Measurements from ENCODE around the gene OR2H1. TPM values are rescaled to one million over a fixed set of nuclear protein-coding genes. Genes with fewer than 3 reads are reported as not detected.

The OR2H1 gene
- total RNA-seq, 4 donors from 2014 or later, result not detected

DNA sequence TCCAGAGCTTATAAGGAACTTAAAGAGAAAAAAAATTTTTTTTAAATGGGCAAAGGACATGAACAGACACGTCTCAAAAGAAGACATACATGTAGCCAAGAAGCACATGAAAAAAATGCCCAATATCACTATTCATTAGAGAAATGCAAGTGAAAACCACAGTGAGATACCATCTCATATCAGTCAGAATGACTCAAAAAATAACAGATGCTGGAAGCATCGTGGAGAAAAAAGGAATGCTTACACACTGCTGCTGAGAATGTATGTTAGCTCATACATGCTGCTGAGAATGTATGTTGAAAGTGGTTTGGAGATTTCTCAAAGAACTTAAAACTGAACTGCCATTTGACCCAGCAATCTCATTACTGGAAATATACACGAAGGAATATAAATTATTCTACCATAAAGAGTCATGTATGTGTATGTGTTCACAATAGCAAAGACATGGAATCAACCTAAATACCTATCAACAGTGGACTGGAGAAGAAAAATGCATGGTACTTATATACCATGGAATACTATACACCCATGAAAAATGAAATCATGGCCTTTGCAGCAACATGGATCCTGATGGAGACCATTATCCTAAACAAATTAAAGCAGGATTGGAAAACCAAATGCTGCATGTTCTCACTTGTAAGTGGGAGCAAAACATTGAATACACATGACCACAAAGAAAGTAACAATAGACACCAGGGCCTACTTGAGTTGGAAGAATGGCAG is 5.3 kb upstream of the OR2H1 start:
- 72 to 84% methylated on average over 3 of the region's 3 CpGs for WGBS, 2 donors
- Histone ChIP-seq H3K4me1 (no peaks in the 10 kb centered on the region), H3K36me3 (no peaks in the 10 kb centered on the region), H3K4me3 (replicated peaks in 1 of 3) (no peak overlapping the region), H3K27me3 (no peaks in the 10 kb centered on the region), H3K9me3 (no peaks in the 10 kb centered on the region), H3K27ac (no peak overlapping the region)
- TF ChIP-seq POLR2A (IDR thresholded peaks at IDR 0.05), result no peak
- TF ChIP-seq, protein P1, sequence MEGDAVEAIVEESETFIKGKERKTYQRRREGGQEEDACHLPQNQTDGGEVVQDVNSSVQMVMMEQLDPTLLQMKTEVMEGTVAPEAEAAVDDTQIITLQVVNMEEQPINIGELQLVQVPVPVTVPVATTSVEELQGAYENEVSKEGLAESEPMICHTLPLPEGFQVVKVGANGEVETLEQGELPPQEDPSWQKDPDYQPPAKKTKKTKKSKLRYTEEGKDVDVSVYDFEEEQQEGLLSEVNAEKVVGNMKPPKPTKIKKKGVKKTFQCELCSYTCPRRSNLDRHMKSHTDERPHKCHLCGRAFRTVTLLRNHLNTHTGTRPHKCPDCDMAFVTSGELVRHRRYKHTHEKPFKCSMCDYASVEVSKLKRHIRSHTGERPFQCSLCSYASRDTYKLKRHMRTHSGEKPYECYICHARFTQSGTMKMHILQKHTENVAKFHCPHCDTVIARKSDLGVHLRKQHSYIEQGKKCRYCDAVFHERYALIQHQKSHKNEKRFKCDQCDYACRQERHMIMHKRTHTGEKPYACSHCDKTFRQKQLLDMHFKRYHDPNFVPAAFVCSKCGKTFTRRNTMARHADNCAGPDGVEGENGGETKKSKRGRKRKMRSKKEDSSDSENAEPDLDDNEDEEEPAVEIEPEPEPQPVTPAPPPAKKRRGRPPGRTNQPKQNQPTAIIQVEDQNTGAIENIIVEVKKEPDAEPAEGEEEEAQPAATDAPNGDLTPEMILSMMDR (IDR thresholded peaks at IDR 0.05), result no peak
- DNase-seq, result no peak
- intact Hi-C loops (cut with DNase I), result no loop called here

DNA sequence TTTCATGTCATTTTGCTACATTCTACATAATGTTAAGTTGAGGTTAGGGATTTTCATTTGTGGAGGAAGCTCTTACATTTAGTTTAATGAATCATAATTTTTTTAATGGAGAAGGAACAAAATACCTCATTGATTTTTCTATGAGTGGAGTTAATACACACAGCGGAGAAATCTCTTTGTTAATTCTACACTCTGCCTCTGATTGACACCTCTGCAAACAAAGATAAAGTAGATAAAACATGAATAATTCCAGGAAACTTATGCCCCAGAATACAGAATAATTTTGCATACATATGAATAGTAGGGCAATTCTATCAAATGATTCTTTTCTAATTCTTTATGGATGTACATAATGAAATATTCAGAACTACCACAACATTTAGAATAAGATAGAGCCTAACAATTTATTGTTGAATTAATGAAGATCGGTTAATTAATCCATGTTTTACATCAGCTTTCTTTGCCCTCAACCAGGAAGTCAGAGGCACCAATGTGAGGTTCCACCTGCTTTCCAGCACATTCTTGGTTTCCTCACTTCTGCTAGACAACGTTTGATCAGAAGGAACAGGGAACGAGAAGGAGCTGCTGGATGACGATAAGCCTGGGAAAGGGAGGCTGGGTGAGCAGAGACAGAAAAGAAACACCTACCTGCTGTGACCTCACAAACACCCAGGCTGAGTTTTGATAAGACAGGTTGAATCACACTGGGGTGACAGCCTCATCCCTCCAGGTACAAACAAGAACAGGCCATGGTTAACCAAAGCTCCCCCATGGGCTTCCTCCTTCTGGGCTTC is 4.3 kb downstream of the OR2H1 start:
- no peak for DNase-seq
- no peak for TF ChIP-seq POLR2A (IDR thresholded peaks at IDR 0.05)
- TF ChIP-seq, protein P1 (IDR thresholded peaks at IDR 0.05), result no peak
- intact Hi-C loops (cut with DNase I), result no loop called here
- no peaks in the 10 kb centered on the region for H3K27me3 ChIP-seq
- no peaks in the 10 kb centered on the region for H3K36me3 ChIP-seq
- 72 to 82% methylated on average over 5 of the region's 5 CpGs for WGBS, 2 donors
- H3K4me3 ChIP-seq (replicated peaks in 1 of 3), result no peak overlapping the region
- H3K4me1 ChIP-seq, result no peaks in the 10 kb centered on the region
- no peaks in the 10 kb centered on the region for H3K9me3 ChIP-seq
- no peak overlapping the region for H3K27ac ChIP-seq

DNA sequence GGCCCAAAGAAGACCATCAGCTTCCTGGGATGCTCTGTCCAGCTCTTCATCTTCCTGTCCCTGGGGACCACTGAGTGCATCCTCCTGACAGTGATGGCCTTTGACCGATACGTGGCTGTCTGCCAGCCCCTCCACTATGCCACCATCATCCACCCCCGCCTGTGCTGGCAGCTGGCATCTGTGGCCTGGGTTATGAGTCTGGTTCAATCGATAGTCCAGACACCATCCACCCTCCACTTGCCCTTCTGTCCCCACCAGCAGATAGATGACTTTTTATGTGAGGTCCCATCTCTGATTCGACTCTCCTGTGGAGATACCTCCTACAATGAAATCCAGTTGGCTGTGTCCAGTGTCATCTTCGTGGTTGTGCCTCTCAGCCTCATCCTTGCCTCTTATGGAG is 5.1 kb downstream of the OR2H1 start:
- TF ChIP-seq, protein P1 (IDR thresholded peaks at IDR 0.05), result no peak
- TF ChIP-seq POLR2A (IDR thresholded peaks at IDR 0.05), result no peak
- Histone ChIP-seq H3K27me3 (no peaks in the 10 kb centered on the region), H3K9me3 (no peaks in the 10 kb centered on the region), H3K4me3 (replicated peaks in 1 of 3) (no peak overlapping the region), H3K27ac (no peak overlapping the region), H3K36me3 (no peaks in the 10 kb centered on the region), H3K4me1 (no peaks in the 10 kb centered on the region)
- DNase-seq, result no peak
- 82 to 90% methylated on average over 6 of the region's 6 CpGs for WGBS, 2 donors
- intact Hi-C loops (cut with DNase I), result no loop called here

DNA sequence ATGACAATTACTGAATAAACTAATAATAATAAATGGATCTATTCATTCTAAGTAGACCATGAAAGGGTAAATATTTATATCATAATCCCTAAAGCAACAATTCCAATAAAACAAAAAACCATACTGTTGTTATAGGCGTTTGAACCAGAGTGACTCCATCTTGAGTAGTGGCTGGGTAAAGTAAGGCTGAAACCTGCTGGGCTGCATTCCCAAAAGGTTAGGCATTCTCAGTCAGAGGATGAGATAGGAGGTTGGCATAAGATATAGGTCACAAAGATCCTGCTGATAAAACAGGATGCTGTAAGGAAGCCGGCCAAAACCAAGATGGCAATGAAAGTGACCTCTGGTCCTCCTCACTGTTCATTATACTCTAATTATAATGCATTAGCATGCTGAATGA is 8.3 kb downstream of the OR2H1 start:
- Histone ChIP-seq H3K4me3 (replicated peaks in 1 of 3) (no peak overlapping the region), H3K36me3 (no peaks in the 10 kb centered on the region), H3K4me1 (no peaks in the 10 kb centered on the region), H3K27ac (no peak overlapping the region), H3K9me3 (no peaks in the 10 kb centered on the region), H3K27me3 (no peaks in the 10 kb centered on the region)
- TF ChIP-seq POLR2A (IDR thresholded peaks at IDR 0.05), result no peak
- TF ChIP-seq, protein P1 (IDR thresholded peaks at IDR 0.05), result no peak
- intact Hi-C loops (cut with DNase I), result no loop called here
- DNase-seq, result no peak
- 60 to 62% methylated on average over 2 of the region's 2 CpGs for WGBS, 2 donors

DNA sequence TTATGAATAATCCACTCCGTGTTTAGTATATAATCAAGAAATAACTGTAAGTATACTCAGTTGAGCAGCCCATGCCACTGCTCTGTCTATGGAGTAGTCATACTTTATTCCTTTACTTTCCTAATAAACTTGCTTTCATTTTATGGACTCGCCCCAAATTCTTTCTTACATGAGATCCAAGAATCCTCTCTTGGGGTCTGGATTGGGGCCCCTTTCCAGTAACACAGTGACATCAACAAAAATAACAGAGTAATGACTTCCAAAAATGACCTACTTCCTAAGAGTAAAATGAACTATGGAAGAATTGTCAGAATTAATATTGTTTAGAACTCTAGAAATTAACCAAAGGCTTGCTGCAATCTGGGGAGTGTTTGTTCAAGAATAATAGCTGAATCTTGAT is 8.8 kb downstream of the OR2H1 start:
- DNase-seq, result no peak
- Histone ChIP-seq H3K27me3 (no peaks in the 10 kb centered on the region), H3K27ac (no peak overlapping the region), H3K9me3 (no peaks in the 10 kb centered on the region), H3K36me3 (no peaks in the 10 kb centered on the region), H3K4me3 (replicated peaks in 1 of 3) (no peak overlapping the region), H3K4me1 (no peaks in the 10 kb centered on the region)
- intact Hi-C loops (cut with DNase I), result no loop called here
- TF ChIP-seq, protein P1 (IDR thresholded peaks at IDR 0.05), result no peak
- no peak for TF ChIP-seq POLR2A (IDR thresholded peaks at IDR 0.05)
- WGBS, 2 donors, result 69 to 77% methylated on average over 2 of the region's 2 CpGs

Measured in thyroid gland (tissue), 4 donors.